HEK293 (cell line): ENCODE results near the gene ZIC4.

Source experiments
- CTCF ChIA-PET: fragments of 350-600 bp; formaldehyde crosslinking; extraction: SDS; loops from one replicate; lab custom pipeline; 2021; ENCODE audit warnings: antibody characterized with exemption; lab: Yijun Ruan, JAX
- POLR2A ChIA-PET: fragments of 300-600 bp; formaldehyde crosslinking; extraction: SDS; loops from one replicate; lab custom pipeline; 2020; ENCODE audit warnings: antibody characterized with exemption, inconsistent platforms; lab: Yijun Ruan, JAX
- H3K27ac ChIP-seq: fragments of 200-500 bp; sonication (Bioruptor generic); 2 replicates; pipeline ENCODE4 v1.5.1; 2014; ENCODE audit warnings: low read depth, low read length, control low read depth, inconsistent platforms; ENCODE audit errors: extremely low read depth
- H3K36me3 ChIP-seq, 2 experiments: fragments of 200-500 bp in 1 of 2; sonication (Bioruptor generic) in 1 of 2; 1 replicate in 1 of 2; 2 replicates in 1 of 2; pipeline ENCODE4 v1.5.1; 2014 to 2017; ENCODE audit warnings: inconsistent platforms in 2 of 2, low read length in 2 of 2; ENCODE audit not compliant: control insufficient read depth in 2 of 2, insufficient read depth in 1 of 2
- H3K4me1 ChIP-seq: fragments of 200-500 bp; sonication (Bioruptor generic); 2 replicates; pipeline ENCODE4 v1.5.1; 2014; ENCODE audit warnings: mild to moderate bottlenecking, low read length, inconsistent platforms; ENCODE audit not compliant: control insufficient read depth, insufficient read depth
- H3K4me3 ChIP-seq: 2 replicates; pipeline ENCODE4 v1.5.1; 2011; ENCODE audit warnings: low read depth, mild to moderate bottlenecking, control low read depth, low read length, moderate library complexity
- H3K9me3 ChIP-seq: fragments of 200-500 bp; sonication (Bioruptor generic); 2 replicates; pipeline ENCODE4 v1.5.1; 2014; ENCODE audit warnings: low read depth, low read length, inconsistent platforms; ENCODE audit not compliant: control insufficient read depth, insufficient read depth
- BCL11B ChIP-seq: fragments of 450-650 bp; formaldehyde crosslinking; IDR thresholded peaks from 2 replicates; pipeline ENCODE4 v1.5.1; 2016; ENCODE audit warnings: low read depth, missing biosample characterization, missing genetic modification characterization
- GLI2 ChIP-seq: fragments of 450-650 bp; formaldehyde crosslinking; IDR thresholded peaks from 2 replicates; pipeline ENCODE4; 2017; ENCODE audit warnings: missing biosample characterization, missing genetic modification characterization, low read depth, borderline replicate concordance
- KLF10 ChIP-seq: fragments of 450-650 bp; IDR thresholded peaks from 2 replicates; pipeline ENCODE4 v1.5.1; 2018; ENCODE audit warnings: missing biosample characterization, mild to moderate bottlenecking, missing genetic modification characterization
- PBX3 ChIP-seq: sonication (generic); formaldehyde crosslinking; IDR thresholded peaks from 2 replicates; pipeline ENCODE4 v1.8.1; 2022; ENCODE audit warnings: mild to moderate bottlenecking, moderate library complexity, missing genetic modification reagents
- REPIN1 ChIP-seq: fragments of 450-650 bp; formaldehyde crosslinking; IDR thresholded peaks from 2 replicates; pipeline ENCODE4 v1.5.1; 2017; ENCODE audit warnings: missing biosample characterization, missing genetic modification characterization, low read depth
- ZNF146 ChIP-seq: fragments of 450-650 bp; formaldehyde crosslinking; IDR thresholded peaks from 2 replicates; pipeline ENCODE4 v1.5.1; 2016; ENCODE audit warnings: missing biosample characterization, missing genetic modification characterization
- ZNF24 ChIP-seq: fragments of 450-650 bp; formaldehyde crosslinking; IDR thresholded peaks from 2 replicates; pipeline ENCODE4 v1.5.1; 2016; ENCODE audit warnings: missing biosample characterization, missing genetic modification characterization
- ZNF280D ChIP-seq: fragments of 450-650 bp; formaldehyde crosslinking; IDR thresholded peaks from 2 replicates; pipeline ENCODE4 v1.5.1; 2016; ENCODE audit warnings: missing biosample characterization, missing genetic modification characterization
- ZNF548 ChIP-seq: fragments of 450-650 bp; formaldehyde crosslinking; IDR thresholded peaks from 2 replicates; pipeline ENCODE4 v1.5.1; 2016; ENCODE audit warnings: missing biosample characterization, missing genetic modification characterization
- ZNF560 ChIP-seq: fragments of 450-650 bp; formaldehyde crosslinking; IDR thresholded peaks from 2 replicates; pipeline ENCODE4 v1.5.1; 2017; ENCODE audit warnings: missing biosample characterization, missing genetic modification characterization, borderline replicate concordance
- ZNF596 ChIP-seq: fragments of 450-650 bp; IDR thresholded peaks from 2 replicates; pipeline ENCODE4 v1.5.0; 2018; ENCODE audit warnings: missing biosample characterization, mild to moderate bottlenecking, missing genetic modification characterization, moderate library complexity
- ZNF624 ChIP-seq: fragments of 450-650 bp; formaldehyde crosslinking; IDR thresholded peaks from 2 replicates; pipeline ENCODE4 v1.5.1; 2017; ENCODE audit warnings: missing biosample characterization, missing genetic modification characterization
- ZNF707 ChIP-seq: fragments of 450-650 bp; formaldehyde crosslinking; IDR thresholded peaks from 2 replicates; pipeline ENCODE4 v1.5.1; 2016; ENCODE audit warnings: missing biosample characterization, missing genetic modification characterization
- ZSCAN16 ChIP-seq: fragments of 450-650 bp; formaldehyde crosslinking; IDR thresholded peaks from 2 replicates; pipeline ENCODE4 v1.5.1; 2016; ENCODE audit warnings: missing biosample characterization, missing genetic modification characterization
- TF ChIP-seq, protein P1 (sequence below): fragments of 450-650 bp; formaldehyde crosslinking; IDR thresholded peaks from 2 replicates; pipeline ENCODE4 v1.5.1; 2016; ENCODE audit warnings: missing biosample characterization, missing genetic modification characterization
- TF ChIP-seq, protein P2 (sequence below): fragments of 450-650 bp; formaldehyde crosslinking; IDR thresholded peaks from 2 replicates; pipeline ENCODE4 v1.5.1; 2016; ENCODE audit warnings: missing biosample characterization, missing genetic modification characterization

Gene ZIC4

GRCh38 chr3:147400999-147401398 is 5.3 kb downstream of the ZIC4 start:
- no peak for TF ChIP-seq ZSCAN16 (tag by site-specific recombination)
- TF ChIP-seq ZNF707 (tag by site-specific recombination), result no peak
- TF ChIP-seq, protein P1, sequence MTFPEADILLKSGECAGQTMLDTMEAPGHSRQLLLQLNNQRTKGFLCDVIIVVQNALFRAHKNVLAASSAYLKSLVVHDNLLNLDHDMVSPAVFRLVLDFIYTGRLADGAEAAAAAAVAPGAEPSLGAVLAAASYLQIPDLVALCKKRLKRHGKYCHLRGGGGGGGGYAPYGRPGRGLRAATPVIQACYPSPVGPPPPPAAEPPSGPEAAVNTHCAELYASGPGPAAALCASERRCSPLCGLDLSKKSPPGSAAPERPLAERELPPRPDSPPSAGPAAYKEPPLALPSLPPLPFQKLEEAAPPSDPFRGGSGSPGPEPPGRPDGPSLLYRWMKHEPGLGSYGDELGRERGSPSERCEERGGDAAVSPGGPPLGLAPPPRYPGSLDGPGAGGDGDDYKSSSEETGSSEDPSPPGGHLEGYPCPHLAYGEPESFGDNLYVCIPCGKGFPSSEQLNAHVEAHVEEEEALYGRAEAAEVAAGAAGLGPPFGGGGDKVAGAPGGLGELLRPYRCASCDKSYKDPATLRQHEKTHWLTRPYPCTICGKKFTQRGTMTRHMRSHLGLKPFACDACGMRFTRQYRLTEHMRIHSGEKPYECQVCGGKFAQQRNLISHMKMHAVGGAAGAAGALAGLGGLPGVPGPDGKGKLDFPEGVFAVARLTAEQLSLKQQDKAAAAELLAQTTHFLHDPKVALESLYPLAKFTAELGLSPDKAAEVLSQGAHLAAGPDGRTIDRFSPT (tag by site-specific recombination), result no peak
- ChIA-PET POLR2A (no interaction called here), CTCF (no interaction called here)
- Histone ChIP-seq H3K36me3 (no peaks in the 10 kb centered on the region), H3K4me3 (no peak overlapping the region), H3K9me3 (no peaks in the 10 kb centered on the region), H3K27ac (no peak overlapping the region), H3K4me1 (no peaks in the 10 kb centered on the region)

DNA sequence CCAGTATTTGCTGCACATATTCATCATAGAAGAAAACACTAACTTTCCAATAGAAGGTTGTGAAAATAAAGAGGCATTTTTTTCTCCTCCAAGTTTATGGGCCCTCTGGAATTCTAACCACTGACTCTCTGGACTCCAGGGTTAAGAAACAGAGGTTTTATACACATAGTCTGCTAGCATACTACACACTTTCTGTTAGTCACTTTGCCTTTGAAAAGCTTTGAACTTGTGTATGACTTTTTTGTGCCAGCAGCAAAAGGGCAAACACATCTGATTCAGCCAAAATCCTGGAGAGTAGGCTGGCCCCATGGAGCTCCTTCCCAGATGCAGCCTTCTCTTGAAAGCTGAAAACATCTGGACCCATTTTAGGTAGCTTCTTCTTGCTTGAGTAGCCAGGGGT is 6.2 kb downstream of the ZIC4 start:
- no peak for TF ChIP-seq ZNF560
- TF ChIP-seq, protein P2, sequence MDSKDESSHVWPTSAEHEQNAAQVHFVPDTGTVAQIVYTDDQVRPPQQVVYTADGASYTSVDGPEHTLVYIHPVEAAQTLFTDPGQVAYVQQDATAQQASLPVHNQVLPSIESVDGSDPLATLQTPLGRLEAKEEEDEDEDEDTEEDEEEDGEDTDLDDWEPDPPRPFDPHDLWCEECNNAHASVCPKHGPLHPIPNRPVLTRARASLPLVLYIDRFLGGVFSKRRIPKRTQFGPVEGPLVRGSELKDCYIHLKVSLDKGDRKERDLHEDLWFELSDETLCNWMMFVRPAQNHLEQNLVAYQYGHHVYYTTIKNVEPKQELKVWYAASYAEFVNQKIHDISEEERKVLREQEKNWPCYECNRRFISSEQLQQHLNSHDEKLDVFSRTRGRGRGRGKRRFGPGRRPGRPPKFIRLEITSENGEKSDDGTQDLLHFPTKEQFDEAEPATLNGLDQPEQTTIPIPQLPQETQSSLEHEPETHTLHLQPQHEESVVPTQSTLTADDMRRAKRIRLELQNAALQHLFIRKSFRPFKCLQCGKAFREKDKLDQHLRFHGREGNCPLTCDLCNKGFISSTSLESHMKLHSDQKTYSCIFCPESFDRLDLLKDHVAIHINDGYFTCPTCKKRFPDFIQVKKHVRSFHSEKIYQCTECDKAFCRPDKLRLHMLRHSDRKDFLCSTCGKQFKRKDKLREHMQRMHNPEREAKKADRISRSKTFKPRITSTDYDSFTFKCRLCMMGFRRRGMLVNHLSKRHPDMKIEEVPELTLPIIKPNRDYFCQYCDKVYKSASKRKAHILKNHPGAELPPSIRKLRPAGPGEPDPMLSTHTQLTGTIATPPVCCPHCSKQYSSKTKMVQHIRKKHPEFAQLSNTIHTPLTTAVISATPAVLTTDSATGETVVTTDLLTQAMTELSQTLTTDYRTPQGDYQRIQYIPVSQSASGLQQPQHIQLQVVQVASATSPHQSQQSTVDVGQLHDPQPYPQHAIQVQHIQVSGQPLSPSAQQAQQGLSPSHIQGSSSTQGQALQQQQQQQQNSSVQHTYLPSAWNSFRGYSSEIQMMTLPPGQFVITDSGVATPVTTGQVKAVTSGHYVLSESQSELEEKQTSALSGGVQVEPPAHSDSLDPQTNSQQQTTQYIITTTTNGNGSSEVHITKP (tag by site-specific recombination), result no peak
- no peak for TF ChIP-seq PBX3 (CRISPR knock-in tag)
- TF ChIP-seq REPIN1 (tag by site-specific recombination), result no peak
- no peak for TF ChIP-seq GLI2 (tag by site-specific recombination)
- no peak overlapping the region for H3K27ac ChIP-seq

DNA sequence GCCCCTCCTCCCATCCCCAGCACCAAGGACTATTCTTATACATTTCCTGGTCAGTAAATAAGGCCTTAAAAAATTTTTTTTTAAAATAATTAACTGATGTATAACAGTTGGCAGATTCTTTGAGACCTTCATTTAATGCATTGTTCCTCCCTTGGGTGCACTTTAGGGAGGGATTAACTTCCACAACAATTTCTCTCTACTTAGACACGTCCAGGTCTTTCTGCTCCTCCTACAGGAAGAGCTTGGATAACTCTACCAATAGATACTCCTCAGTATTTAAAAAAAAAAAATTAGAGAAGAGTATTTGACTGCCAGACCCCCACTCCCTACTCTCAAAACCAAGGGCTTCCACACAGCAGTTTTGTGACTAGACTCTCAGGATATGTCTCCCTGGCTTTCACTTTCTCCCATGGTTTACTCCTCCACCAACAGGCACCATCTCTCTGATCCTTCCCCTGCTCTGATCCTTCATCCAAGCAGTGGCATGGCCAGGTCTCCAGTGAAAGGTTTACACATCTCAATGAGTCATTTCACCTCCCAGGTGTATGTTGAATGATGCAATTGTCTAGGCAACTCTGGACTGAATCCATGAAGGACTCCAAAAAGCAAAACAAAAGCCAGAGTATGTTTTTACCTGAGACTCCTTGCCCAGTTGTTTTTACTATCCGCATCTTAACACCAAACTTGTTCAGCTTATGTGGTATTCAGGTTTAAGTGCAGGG is 7.4 kb downstream of the ZIC4 start:
- Histone ChIP-seq H3K4me3 (no peak overlapping the region), H3K9me3 (no peaks in the 10 kb centered on the region), H3K27ac (no peak overlapping the region), H3K36me3 (no peaks in the 10 kb centered on the region), H3K4me1 (no peaks in the 10 kb centered on the region)
- TF ChIP-seq ZNF548 (tag by site-specific recombination), result no peak
- no peak for TF ChIP-seq ZNF146 (tag by site-specific recombination)
- TF ChIP-seq ZNF624 (tag by site-specific recombination), result no peak
- TF ChIP-seq ZNF24, result no peak
- no peak for TF ChIP-seq KLF10 (tag by site-specific recombination)
- no peak for TF ChIP-seq ZNF280D (tag by site-specific recombination)
- TF ChIP-seq BCL11B (tag by site-specific recombination), result no peak
- TF ChIP-seq ZNF596 (tag by site-specific recombination), result no peak
- ChIA-PET CTCF (no interaction called here), POLR2A (no interaction called here)

More for the DNA sequence above, 6.2 kb downstream of the ZIC4 start:
- no peaks in the 10 kb centered on the region for H3K4me1 ChIP-seq
- H3K9me3 ChIP-seq, result no peaks in the 10 kb centered on the region
- H3K4me3 ChIP-seq, result no peak overlapping the region
- ChIA-PET POLR2A (interaction anchor here (0.7 kb wide), 1 partner anchor 156 kb away, joined by 4 read pairs; no protein-coding TSS in a partner anchor), CTCF (interaction anchor here (0.5 kb wide), 1 partner anchor 42 kb away, joined by 3 read pairs; no protein-coding TSS in a partner anchor)
- H3K36me3 ChIP-seq, result no peaks in the 10 kb centered on the region
